Measurements from ENCODE around the gene PTPRN2.

- TF ChIP-seq CTCF (CRISPR knock-in tag; IDR thresholded peaks at IDR 0.05) (no peak), SUZ12 (IDR thresholded peaks at IDR 0.05; ENCODE audit: low read depth, low read length) (no peak), SAP130 (CRISPR knock-in tag; IDR thresholded peaks at IDR 0.05; ENCODE audit: low read depth) (no peak), MEF2D (CRISPR knock-in tag; IDR thresholded peaks at IDR 0.05) (no peak), RAD21 (CRISPR knock-in tag; IDR thresholded peaks at IDR 0.05) (no peak), ZNF10 (CRISPR knock-in tag; IDR thresholded peaks at IDR 0.05; ENCODE audit: borderline replicate concordance, low read depth) (no peak), USF2 (IDR thresholded peaks at IDR 0.05; ENCODE audit: low read depth, low read length) (no peak), USF2 (CRISPR knock-in tag; IDR thresholded peaks at IDR 0.05; ENCODE audit: borderline replicate concordance) (no peak), GTF2F1 (IDR thresholded peaks at IDR 0.05; ENCODE audit: low read length) (no peak), CCAR2 (optimal IDR thresholded peaks at IDR 0.05; ENCODE audit: low read depth, low read length) (no peak), ESRRA (CRISPR knock-in tag; IDR thresholded peaks at IDR 0.05; ENCODE audit: low read depth) (no peak)
- TF ChIP-seq, protein P1, sequence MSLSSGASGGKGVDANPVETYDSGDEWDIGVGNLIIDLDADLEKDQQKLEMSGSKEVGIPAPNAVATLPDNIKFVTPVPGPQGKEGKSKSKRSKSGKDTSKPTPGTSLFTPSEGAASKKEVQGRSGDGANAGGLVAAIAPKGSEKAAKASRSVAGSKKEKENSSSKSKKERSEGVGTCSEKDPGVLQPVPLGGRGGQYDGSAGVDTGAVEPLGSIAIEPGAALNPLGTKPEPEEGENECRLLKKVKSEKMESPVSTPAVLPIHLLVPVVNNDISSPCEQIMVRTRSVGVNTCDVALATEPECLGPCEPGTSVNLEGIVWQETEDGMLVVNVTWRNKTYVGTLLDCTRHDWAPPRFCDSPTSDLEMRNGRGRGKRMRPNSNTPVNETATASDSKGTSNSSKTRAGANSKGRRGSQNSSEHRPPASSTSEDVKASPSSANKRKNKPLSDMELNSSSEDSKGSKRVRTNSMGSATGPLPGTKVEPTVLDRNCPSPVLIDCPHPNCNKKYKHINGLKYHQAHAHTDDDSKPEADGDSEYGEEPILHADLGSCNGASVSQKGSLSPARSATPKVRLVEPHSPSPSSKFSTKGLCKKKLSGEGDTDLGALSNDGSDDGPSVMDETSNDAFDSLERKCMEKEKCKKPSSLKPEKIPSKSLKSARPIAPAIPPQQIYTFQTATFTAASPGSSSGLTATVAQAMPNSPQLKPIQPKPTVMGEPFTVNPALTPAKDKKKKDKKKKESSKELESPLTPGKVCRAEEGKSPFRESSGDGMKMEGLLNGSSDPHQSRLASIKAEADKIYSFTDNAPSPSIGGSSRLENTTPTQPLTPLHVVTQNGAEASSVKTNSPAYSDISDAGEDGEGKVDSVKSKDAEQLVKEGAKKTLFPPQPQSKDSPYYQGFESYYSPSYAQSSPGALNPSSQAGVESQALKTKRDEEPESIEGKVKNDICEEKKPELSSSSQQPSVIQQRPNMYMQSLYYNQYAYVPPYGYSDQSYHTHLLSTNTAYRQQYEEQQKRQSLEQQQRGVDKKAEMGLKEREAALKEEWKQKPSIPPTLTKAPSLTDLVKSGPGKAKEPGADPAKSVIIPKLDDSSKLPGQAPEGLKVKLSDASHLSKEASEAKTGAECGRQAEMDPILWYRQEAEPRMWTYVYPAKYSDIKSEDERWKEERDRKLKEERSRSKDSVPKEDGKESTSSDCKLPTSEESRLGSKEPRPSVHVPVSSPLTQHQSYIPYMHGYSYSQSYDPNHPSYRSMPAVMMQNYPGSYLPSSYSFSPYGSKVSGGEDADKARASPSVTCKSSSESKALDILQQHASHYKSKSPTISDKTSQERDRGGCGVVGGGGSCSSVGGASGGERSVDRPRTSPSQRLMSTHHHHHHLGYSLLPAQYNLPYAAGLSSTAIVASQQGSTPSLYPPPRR (CRISPR knock-in tag; IDR thresholded peaks at IDR 0.05; ENCODE audit: borderline replicate concordance): no peak
These were observed 991.2 kb downstream of the PTPRN2 start for GRCh38 chr7:157596471-157596870.
